GM18520 (cell line): ENCODE results near the gene FAM227B.
"Not testable (repeated sequence)": the region's sequence is repeated elsewhere in the genome, so short reads cannot be mapped to it uniquely, and the experiment has no call there.

Source experiments
- ATAC-seq: cut with Tn5 transposase; IDR thresholded peaks from one replicate; pipeline ENCODE4 v1.9.1; 2021; ENCODE audit not compliant: unreplicated experiment

FAM227B gene

DNA sequence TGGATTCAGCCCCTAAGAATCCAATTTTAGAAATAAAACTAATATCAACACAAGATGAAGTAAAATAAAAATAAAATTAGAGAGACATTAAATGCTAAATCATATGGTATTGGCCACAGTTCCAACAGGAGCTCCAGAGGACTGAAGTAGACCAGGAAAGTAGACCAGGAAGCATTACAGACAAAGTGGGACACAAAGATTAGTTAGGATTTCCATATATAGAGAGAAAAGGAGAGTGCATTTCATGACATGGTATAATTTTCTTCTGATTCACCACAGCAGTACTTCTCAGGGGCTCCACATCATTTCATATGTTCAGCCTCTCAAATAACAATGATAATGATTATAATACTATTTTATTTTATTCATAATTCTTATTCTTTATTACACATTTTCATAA lies 179.3 kb downstream of the FAM227B start:
- no peak for ATAC-seq

- ATAC-seq, result no peak
Measured at GRCh38 chr15:49439678-49440395, 180.8 kb downstream of the FAM227B start.

DNA sequence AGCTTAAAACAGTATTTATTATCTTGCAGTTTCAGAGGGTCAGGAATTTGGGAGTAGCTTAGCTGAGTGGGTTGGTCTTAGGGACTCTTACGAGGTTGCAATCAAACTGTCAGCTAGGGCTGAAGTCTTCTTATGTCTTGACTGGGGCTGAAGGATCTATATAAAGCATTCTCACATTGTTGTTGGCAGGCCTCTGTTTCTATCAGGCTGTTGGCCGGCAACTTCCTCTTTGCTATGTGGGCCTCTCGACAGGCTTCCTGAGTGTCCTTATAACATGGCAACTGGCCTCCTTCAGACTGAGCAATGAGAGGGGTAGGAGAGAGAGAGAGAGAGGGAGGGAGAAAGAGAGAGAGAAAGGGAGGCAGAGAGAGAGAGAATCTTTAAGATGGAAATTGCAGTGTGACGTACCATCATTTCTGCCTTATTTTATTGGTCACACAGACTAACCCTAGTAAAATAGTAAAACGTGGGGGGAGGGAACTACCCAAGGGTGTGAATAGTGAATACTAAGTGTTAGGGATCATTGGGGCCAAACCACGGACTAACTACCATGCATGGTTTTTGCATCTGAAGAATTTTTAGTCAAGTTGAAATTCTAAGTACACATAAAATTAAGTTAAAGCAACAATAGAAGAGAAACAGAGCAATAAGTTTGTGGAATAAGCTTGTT lies 181.5 kb downstream of the FAM227B start:
- ATAC-seq, result peak; percentile 45

GRCh38 chr15:49436751-49437150 lies 183.9 kb downstream of the FAM227B start:
- ATAC-seq, result no peak

GRCh38 chr15:49435174-49435573 lies 185.4 kb downstream of the FAM227B start:
- ATAC-seq, result no peak

DNA sequence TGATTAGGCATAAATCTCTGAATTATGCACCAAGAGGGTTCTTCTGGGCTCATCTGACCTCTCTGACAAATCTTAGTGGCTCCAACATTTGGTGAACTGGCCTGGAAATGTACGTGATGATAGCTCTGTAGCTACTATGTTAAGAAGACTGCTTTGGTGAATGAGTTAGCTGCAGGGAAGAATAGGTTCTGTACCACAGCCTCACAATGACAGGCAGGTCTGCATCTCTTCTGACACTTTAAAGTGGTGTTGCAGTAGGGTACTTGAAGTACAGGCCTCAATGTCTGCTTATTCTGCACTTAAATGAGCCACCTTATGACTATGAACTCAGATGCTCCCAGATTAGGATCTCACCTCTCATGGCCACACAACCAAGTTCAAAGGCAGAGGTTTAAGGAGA lies 190.6 kb downstream of the FAM227B start:
- no peak for ATAC-seq

- no peak for ATAC-seq
Measured at GRCh38 chr15:49428409-49429095, 192.1 kb downstream of the FAM227B start.

GRCh38 chr15:49427372-49427771 lies 193.2 kb downstream of the FAM227B start:
- no peak for ATAC-seq

- ATAC-seq, result no peak
Measured at GRCh38 chr15:49424954-49425353, 195.7 kb downstream of the FAM227B start.

DNA sequence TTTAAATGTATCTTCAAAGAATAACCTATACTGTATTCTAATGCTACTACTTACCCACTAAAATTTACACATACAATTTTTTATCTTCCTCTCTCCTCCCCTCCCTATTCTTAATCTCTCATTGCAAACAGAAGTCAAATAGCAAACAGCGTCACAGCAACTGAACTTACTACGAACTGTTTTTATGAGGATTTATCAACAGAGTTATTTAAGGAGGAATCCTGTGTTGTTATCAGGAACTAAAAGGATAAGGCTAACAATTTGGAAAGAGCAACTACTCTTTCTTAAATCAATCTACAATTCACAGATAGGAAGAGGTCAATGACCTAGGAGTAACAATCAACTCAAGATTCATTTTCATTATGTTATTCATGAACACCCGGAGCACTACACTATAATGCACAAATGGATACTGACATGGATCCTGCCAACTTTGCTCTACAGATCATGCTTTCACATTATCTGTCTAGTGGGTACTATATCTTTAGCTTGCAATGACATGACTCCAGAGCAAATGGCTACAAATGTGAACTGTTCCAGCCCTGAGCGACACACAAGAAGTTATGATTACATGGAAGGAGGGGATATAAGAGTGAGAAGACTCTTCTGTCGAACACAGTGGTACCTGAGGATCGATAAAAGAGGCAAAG lies 196.6 kb downstream of the FAM227B start:
- no peak for ATAC-seq

GRCh38 chr15:49423021-49423420 lies 197.6 kb downstream of the FAM227B start, which contains the start of gene FGF7:
TSS of gene FGF7 (plus strand) at chr15:49423242. CDS start at chr15:49424298, 1,056 bp downstream.
- ATAC-seq, result no peak

GRCh38 chr15:49421991-49422390 lies 198.6 kb downstream of the FAM227B start:
- ATAC-seq, result no peak

- ATAC-seq, result no peak
Measured at GRCh38 chr15:49418811-49419210, 201.8 kb downstream of the FAM227B start.

DNA sequence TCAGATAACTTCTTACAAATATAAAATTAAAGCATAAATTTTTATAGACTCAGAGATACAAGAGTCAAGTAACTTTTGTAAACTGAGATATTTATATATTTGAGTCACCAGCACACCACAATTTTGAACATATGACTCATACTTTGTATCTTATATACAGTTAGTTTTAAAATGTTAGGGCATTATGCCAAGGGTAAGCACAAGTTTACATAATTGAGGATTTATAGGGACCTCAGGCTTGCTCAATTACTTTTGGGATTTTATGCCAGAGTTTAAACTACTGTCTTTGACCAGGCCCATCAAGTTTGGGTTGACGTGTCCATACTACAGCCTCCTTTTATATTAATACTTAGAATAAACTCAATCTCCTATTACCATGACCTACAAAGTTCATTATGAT lies 205.0 kb downstream of the FAM227B start:
- ATAC-seq, result no peak

DNA sequence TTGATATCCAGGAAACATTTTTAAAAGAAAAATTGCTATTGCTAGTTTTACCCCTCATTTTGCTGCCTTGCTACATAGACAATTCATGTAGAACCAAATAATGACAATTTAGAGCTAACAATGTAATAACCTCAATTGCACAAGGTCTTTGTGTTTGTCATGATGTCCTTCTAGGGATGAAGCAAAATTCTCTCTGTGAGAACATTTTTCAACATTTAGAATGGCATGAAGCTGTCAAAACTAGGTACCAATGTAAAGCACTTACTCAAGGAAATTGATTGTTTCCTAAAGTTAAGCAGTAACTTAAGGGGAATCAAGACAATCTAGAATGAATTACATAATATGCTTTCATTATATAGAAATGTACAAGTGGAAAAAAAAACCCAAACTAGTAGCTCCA lies 205.5 kb downstream of the FAM227B start:
- no peak for ATAC-seq

DNA sequence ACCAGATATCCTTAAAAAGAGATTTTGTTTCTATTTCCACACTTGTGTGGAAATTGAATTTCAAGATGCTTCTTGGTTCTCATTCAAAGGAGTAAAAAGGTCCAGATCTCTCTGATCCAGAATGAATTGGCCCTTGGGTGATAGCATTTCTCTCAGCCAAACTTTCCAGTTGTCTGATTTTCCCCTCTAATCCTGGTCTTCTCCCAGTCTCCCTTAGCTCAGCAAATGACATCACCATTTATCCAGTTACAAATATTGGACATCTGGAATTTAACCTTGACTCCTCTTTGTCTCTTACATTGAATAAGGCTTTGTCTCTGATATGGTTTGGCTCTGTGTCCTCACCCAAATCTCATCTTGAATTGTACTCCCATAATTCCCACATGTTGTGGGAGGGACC lies 207.8 kb downstream of the FAM227B start:
- no peak for ATAC-seq

DNA sequence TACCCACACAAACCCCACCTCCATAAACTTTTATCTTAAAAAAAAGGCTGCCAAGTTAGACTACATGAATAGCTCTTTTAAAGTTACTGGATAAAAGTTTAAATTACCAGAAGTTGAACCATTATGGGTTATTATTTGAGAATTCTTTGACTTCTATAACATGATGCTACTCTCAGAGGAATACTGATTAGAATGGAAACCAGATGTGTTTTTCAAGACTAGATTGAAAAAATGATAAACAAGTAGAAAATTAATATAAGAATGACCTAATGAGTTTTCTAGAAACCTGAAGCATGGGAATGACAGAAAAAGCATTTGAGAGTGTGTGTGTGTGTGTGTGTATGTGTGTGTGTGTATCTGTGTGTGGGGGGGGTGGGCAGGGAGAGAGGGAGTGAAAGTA lies 210.0 kb downstream of the FAM227B start:
- no peak for ATAC-seq

- no peak for ATAC-seq
Measured at GRCh38 chr15:49406352-49407118, 214.1 kb downstream of the FAM227B start.

DNA sequence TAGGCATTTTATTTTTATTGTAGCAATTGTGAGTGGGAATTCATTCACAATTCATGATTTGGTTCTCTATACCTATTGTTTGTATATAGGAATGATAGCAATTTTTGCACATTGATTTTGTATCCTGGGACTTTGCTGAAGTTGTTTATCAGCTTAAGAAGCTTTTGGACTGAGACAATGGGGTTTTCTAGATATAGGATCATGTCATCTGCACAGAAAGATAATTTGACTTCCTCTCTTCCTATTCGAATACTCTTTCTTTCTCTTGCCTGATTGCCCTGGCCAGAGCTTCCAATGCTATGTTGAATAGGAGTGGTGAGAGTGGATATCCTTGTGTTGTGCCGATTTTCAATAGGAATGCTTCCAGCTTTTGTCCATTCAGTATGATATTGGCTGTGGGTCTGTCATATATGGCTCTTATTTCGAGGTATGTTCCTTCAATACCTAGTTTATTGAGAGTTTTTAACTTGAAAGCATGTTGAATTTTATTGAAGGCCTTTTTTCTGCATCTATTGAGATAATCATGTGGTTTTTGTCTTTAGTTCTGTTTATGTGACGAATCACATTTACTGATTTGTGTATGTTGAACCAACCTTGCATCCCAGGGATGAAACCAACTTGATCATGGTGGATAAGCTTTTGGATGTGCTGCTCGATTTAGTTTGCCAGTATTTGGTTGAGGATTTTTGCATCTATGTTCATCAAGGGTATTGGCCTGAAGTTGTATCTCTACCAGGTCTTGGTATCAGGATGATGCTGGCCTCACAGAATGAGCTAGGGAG lies 217.9 kb downstream of the FAM227B start:
- ATAC-seq, result not testable (repeated sequence)

DNA sequence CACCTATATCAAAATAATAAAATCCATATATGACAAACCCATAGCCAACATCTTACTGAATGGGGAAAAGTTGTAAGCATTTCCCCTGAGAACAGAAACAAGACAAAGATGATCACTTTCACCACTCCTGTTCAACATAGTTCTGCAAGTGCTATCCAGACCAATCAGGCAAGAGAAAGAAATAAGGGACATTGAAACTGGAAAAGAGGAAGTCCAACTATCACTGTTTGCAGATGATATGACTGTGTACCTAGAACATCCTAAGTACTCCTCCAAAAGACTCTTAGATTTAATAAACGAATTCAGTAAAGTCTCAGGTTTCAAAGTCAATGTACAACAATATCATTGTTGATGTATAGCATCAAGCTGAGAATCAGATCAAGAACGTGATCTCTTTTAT lies 233.1 kb downstream of the FAM227B start:
- ATAC-seq, result no peak
